ENCODE results near the gene KIF6.

Gene KIF6

DNA sequence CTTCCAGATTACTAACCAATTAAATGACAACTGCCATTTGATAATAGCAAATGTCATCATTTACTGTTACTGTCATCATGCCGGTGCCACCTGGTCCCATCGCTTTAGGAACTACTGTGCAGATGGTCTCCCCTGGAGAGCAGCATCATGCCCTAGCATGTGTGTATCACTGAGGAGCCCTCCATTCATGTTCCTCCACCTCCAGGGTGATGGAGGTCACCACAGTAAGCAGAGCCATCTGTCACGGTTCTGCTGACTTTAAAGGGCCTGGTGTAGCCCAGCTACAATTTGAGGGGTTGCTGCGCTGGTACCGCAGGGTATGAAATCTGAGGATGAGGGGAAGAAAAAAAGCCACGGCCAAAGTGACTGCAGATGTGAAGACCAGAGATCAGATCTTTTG lies 283.9 kb downstream of the KIF6 start:
- no peak for DNase-seq

DNA sequence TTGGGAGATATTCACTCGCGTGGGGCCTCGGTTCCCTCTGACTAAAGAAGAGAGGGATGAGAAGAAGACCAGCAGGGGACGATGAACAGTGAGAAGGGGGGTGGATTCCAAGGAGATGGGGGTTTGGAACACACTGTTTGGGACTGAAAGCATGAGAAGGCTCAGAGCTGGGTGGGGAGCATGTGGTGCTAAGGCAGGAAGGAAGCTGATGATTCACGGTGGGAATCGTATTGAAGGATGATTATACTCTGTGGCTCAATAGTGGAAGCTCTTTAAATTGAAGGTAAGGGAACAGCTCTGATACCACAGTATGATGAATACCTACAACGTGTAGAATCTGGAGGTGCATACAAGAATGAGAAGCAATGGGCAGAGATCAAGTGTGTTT lies 285.2 kb downstream of the KIF6 start:
- DNase-seq = no peak

DNA sequence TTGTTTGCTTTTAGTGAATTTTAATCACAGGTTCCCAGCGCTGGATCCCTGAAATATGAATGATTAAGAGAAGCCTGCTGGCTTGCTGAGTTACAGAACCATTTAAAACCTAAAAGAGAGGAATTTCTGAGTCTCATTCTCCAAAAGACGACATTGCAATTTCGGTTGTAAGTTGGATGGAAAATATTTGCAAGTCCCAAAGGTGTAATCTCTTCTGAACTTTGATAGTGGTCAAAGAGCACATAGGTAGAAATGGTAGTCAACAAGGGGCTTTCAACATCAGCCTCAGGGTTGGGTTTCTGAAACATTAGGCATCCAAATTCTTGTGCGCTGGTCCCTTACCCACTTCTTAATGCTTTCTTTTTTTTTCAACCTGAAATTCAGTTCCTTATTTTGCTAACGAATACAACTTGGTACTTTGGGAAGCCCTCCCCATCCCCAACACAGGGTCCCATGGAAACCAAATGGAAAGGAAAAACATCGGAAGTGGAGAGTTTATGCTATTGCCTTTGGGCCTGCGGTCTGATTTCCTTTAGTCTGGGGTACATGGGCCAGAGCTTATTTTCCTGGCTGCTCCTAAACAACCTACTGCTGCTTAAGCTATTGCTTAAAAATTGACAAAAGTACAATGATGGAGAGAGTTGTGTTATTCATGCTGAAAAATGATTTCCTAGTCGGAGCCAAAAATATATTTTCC lies 285.7 kb downstream of the KIF6 start:
- no peak for DNase-seq

DNA sequence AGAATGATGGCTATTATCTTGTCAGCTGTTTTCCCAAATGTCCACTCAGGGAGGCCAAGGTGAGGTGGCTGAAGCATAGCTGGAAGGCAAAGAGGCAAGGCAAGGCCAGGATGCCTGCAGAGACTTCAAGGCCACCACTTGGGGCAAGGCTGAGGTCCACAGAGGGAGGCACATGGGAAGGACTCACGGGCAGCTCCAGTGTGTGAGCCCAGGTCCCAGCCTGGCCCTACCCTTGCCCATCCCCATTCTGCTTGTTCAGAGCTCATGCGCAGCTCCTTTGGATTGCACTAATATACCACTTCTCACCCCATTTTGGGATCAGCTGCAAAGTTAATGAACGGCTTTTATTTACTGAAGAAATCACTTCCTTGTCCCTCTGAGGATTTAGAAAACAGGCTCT lies 291.6 kb downstream of the KIF6 start:
- no peak for DNase-seq

DNA sequence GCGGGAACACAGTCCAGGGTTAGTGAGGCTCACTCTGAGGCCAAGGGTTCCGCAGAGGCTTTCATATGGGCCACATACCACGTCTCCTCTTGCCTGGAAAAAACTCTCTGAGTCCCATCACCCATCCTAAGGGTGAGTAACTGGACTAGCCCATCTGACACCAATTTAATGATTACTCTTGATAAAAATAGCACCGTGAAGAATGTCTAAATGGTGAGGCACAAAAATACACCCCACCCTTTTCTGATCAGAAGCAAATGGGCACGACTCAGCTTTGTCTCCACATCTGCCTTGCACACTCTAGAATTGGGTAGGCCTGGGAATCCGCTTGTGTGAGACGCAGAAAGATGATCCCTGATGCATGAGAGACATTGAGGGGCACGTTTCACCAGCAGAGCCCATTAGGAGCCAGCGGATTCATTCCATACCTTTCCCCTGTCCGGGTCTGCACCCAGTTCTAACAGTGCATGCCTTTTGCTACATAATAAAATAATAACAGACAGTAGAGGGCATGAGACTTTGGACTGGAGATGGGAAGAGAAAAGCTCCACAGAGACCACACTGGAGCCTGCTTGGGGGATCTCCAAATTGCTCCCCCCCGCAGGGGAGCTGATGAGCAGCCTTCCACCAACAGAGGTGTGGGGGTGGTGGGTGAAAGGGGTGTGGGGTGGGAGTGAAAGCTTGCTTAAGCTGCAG lies 292.7 kb downstream of the KIF6 start:
- DNase-seq = no peak

DNA sequence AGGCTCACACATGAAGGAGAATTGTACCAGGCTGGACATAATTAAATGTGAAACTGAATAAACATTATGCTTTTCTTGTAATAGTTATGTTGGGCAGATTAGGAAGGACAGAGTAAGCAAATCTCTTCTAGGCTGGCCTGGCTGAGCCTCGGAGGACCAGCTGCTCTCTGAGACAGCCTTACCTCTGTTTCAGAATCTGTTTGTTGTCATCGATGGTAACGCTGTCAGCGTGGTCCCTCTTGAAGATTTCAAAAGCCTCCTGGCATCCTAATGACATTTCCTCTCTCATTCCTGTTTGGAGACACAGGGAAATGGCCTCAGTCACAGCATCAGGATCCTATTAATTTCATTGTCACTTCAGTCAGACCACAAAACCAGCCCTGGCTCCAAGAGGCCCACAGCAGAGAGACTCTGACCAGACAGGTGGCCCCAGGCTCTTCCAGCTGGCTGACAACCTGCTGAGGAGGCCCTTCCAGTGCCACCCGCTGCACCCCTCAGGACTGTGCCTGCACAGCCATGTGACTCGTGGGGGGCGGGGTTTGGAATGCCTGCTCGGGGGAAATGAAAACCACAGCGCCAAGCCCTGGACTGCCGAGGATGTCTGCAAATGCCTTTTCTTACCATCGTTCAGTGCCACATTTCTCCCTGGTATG lies 294.2 kb downstream of the KIF6 start:
- DNase-seq = no peak

DNA sequence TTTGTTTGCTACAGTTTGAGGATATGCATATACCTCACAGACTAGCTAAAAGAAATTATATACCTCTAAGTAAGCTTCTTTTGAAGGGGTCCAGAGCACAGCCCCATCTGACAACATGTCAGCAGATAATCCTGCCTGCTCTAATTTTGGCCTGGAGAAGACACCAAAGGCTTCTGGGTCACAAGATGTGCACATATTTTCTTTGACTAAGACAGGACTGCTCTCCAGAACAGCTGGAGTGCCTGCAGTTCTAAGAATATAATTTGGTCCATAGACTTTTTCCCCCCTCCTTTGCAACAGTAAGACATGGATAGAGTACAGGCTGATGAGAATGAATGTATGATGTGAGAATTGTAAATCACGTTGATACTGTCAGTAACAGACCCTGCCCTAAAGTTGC lies 294.8 kb downstream of the KIF6 start:
- DNase-seq = no peak

DNA sequence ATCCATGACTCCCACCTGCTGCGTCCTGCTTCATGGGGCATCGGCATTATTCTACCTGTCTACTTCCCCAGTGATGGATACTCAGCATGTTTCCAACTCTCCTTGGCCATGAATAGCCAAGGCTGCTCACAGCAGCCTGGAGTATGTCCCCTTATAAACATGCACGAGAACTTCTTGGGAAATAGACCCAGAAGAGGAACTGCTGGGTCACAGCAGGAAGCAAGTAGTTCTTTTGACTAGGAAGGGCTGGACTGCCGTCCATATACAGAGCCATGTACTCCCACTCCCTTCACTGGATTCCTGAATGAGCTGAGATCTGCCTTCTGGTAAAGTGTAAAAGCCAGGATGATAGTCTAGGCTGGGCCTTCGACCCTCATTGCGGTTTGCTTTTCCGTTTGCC lies 296.4 kb downstream of the KIF6 start:
- DNase-seq = no peak

DNA sequence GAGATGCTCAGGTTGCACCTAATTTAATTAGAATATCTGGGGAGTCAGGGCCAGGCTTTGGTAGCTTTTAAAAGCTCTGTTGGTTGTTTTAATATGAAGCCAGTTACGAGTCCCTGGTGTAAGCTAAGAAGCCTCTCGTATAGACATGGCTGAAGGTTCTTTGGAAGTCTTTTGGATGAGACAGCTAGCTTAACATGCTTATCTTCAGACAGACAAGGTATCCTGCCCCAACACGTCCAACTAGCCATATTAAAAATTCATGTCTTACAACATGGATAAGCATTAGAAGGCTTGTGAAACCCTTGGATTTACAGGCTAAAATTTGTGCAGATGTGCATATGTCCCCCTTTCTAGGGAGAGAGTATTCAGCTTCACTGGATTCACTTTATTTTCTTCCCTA lies 297.1 kb downstream of the KIF6 start:
- DNase-seq = no peak

DNA sequence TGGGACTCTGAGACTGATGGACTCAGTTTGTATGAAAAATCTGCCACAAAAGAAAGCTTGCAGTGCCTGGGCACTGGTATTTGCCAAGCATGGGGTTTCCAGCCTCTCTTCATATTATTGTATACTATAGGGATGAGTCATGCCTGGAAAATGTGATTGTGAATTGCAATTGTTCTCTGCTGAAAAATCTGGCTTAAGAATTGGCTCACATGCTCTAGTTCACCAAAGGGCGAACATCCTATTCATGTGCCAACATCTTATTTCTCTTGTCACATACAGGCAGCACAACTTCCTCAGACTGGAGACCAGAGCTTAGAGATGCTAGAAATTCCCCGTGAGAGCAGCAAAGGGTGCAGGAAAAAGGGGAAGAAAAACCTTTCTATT lies 299.1 kb downstream of the KIF6 start:
- no peak for DNase-seq

DNA sequence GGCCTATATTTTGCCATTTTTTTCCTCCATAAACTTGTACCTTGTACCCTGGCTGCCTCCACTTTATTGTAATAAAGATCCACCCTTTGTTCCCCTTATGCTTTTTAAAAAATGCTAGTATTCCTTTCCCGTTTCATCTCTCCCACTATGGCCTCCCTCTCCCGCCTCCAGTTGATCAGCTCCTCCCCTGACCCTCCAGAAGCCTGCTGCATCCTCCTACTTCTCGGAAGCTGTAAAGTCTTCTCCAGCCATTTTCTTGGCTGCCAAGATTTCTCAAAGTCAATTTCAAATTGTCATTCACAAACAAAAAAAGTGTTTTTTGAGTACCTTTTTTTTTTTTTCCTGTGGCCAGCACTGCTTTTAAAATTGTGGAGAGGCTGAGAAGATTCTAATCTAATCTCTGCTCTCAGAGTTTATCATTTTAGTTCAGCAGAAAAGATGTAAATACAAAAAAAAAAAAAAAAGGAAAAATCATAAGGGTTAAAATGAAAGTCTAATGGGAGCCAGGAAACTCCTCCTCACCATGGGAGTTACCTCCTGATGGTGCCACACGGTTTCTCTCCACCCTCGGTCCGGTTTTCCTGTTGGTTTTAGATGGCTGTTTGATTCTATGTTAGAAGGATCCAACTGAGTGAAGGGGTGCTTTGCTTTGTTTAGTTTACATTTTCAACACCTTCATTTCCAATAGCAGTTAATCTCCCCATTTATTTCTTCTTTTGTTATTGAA lies 299.7 kb downstream of the KIF6 start:
- DNase-seq = no peak

DNA sequence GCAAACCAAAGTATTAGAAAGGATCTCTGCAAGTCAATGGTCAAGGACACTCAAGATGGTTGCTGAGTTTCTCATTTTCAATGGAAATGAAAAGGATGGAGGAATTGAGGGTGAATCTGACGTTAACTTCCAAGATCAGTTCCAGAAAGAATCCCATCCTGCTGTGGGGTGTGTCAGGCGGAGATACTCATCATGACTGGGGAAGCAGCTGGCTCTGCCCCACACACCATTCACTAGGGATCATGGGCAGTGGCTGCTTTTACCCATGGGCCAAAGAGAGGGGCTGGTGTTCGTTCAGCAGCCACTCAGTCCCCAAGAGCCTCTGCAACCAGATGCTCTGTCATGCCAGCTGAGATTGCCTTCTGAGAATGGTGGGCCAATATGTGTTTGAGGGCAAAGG lies 300.4 kb downstream of the KIF6 start:
- no peak for DNase-seq

DNA sequence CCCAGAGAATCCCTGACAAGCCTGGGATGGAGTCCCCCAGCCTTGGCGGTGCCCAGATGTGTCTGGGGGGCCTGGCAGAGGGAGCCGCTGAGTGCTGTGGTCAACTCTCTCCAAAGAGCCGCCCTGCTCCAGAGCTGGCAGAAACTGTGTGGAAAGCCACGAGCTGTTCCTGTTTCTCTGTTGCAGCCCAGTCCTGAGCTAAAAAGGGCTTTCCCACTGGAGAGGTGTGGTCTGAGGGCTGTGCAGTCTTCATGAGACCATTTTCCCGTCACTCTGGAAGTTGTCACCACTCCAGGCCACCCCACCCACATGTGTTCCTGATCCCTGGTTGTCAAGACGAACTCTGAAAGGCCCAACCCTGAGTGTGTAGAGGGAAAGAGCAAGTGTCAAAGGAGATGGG lies 303.0 kb downstream of the KIF6 start:
- DNase-seq = no peak

DNA sequence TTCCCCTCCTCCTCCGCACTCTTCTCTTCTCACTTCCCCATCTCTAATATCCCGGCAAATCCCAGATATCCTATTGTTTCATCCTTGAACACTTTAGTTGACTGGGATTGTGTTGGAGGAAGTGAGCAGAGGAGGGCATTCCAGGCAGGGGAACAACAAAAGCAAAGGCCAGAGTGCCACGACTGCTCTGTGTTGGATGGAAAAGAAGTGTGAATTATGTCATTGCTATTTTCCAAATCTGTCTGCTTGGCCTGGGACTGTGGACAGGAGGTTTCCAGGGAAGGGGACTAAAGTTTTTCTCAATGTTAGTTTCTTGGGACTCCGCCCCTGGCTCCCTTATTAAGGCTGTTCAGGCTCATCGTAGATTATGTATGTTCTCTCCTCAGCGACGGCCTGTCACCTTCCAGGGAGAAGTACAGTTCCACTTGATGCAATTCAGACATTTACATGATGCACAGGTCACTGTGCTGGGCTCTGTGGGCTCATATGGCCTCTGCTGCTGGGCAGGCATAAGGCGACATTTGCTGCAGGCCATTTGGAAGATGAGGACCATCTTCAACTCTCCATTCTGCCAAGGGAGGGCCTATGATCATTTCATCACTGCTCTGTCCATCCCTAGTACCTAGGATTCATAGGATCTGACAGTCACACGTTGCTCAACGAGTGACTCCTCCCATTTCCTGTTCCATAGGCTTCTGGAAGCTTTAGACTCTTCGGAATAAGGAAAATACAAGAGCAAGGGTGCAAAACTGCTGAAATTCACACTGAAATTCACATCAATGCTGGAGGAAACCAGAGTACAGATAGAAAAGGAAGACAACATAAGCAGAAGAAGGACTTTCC lies 303.6 kb downstream of the KIF6 start:
- no peak for DNase-seq

DNA sequence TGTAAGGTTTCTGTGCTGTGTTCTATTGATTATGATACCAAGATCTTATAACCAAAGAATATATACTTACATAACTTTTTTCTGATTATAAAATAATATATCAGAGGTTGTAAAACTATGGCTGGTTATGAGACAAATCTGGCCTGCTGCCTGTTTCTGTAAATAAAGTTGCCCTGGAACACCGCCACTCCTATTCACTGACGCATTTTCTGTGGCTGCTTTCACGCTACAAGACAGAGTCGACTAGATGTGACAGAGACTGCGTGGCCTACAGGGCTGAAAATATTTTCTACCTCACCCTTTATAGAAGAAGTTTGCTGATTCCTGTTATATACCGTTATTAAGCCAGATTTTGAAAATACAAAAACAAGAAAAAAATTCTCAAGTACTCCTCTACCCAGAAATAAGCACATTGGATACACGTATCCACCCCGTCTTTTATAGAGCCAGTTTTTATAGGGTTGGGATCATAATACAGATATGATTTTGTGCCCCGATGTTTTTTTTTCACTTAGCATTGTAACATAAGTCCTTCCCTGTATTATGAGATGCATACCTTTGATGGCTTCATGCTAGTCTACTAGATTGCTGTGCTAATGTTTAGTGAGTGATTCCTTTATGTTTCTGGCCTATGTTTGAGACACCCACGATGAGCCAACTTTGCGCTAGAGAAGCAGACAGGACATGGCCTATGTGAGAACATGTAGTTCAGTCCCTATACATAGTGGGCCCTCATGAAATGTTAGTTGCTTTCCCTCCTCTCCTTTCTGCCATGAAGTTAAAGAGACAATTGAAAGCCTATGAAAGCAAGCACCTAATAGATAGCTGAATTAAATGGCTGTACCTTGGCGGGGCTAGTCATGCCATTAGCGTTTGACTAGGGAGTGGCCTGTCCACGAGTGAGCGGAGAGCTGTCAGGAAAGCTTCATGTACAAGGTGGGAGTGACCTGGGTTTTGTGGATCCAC lies 304.6 kb downstream of the KIF6 start:
- no peak for DNase-seq

DNA sequence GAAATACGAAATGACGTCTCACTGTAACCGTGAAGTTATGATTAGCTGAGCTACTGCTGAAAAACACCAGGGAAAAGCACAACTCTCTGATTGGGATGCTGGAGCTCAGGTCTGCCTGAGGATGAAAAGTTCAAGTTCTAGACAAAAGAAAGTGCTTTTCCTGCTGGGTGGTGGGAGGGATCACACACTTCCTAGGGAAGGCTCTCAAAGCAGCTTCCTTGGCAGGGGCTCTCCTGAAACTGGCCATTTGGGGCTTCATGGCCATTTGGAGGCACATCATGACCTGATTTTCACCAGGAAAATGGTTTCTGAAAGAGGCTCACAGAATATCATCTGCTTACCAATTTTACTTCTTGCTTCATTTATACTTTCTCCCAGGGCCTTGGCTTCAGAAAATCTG lies 305.6 kb downstream of the KIF6 start:
- DNase-seq = no peak

DNA sequence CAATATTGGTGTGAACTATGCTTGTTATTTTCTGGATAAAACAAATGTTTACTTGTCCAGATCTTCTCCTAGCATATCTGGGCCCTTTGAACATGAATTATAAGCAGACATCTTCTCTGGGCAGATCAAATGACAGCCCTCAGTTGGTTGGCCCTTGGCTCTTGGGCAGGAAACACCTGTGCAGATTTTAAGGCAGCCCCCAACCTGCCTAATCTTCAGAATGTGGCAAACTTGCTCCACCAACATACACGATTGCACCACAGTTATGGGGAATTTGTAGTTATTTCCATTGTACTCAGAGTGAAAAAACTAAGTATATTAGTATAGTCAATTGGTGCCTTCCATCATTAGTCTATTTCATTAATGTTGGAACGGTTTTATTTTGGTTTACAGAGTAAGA lies 307.8 kb downstream of the KIF6 start:
- no peak for DNase-seq

DNA sequence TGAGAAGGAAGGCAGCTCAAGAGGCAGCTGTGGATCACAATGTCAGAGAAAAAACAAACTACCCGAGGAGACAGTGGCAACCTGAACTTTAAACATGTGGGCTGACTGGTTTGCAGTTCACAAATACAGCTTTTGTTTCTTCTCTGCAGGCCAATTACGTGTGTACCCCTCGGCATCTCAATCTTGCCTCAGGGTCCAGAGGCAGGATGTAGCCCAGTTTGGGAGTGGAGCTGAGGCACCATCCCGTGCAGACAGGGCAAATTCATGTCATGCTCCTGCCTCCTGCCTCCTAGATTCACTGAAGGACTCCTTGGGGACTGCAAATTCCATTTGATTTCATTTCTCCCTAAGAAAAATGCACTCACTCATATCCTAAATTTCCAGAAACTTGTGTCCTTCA lies 308.5 kb downstream of the KIF6 start:
- DNase-seq = no peak

DNA sequence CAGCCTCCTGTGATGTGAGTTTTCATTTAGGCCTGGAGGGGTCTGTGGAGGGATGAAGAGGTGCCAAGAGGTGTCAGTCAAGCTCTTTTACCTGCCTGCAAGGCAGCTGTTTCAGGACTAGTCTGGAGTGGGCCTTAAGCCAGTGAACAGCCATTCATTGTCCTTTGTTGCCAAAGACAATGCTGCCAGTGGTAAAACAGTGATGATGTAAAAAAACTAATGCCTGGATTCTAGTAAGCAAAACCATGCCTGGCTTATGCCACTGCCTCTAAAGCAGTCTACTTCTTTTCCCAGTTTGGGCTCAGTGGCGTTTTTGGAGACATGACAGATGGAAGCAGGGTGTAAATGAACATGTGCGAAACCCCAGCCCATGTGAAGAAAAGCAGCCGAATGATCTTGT lies 309.2 kb downstream of the KIF6 start:
- no peak for DNase-seq

DNA sequence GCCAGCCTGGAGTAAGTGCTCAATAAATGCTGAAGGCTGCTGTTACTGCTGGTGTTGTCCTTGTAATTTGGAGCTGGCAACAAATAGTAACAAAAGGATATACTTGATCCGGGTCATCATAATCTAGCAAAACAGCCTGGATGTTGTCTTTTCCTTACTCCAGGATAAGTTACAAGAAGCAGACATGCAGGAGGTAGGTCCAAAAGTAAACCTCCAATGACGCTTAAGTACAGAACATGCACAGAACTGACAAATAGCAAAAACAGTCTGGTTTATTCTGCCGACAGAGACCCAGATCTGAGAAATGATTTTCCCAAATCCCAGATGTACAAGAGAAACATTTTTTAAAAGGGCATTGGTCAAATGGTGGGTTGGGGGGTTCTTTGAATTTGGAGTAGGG lies 309.7 kb downstream of the KIF6 start:
- no peak for DNase-seq

DNA sequence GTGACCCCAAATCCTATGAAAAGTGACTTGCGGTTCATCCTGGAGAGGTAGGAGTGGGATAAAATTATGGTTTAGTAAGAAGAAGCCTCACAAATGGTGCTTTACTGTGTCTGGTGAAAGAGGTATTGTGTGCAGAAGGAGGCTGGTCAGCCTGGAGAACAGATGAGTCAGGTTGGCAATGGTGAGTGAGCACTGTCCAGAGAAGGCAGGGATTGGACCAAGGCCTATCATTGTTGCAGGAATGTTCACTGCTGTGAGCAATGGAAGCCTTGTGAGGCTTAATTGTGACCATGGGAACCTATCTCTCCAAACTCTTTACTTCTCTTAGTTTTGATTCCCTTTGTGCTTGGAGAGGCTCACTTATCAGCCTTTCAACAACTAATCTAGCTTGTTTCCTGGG lies 313.7 kb downstream of the KIF6 start:
- no peak for DNase-seq

DNA sequence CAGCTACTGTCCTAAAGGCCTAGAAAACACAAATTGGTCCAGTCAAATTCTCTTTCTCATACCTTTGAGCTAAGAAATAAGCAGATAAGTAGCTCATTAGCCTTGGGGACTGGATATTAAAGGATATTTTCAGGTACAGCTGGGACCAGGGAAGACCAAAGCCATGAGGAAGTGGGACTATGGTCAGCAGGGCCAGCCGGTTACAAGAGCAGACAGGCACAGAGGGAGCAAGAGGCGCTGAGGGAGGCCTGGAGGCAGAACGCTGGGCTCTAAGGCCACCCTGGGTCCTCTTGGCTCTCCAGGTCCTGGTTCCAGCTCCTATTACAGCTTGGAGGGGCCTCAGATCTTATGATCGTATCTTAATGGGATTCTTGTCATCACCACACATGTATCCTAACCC lies 314.2 kb downstream of the KIF6 start:
- no peak for DNase-seq
